ENCODE data around the gene SHISA9. TPM values are rescaled to one million over a fixed set of nuclear protein-coding genes. Genes with fewer than 3 reads are reported as not detected.

SHISA9 gene
- total and polyA plus RNA-seq, 4 donors = under 0.01 to 0.08 (median 0.07) TPM; not detected in 1

GRCh38 chr16:13130586-13130985 is 229.2 kb downstream of the SHISA9 start:
- H3K9me3 ChIP-seq (ENCODE audit: control insufficient read depth in 4 of 4, low read length in 3 of 4) = peaks cover 0 to 8% (median 6%) of the 10 kb centered on the region in 4 donors
- no peaks in the 10 kb centered on the region for H3K4me1 ChIP-seq (ENCODE audit: control insufficient read depth in 4 of 4, insufficient read depth in 4 of 4, low read length in 3 of 4)
- no peak overlapping the region for H3K9ac ChIP-seq (ENCODE audit: low read depth in 1 of 2, low read length in 2 of 2)
- WGBS = 81% methylated on average over 1 of the region's 1 CpG
- DNase-seq (ENCODE audit: low spot score) = no peak
- H3K27ac ChIP-seq (ENCODE audit: low read depth in 1 of 2, low read length in 2 of 2) = no peak overlapping the region
- H3K27me3 ChIP-seq (ENCODE audit: control insufficient read depth in 4 of 4, insufficient read depth in 4 of 4, low read length in 3 of 4) = no peaks in the 10 kb centered on the region
- H3K36me3 ChIP-seq (ENCODE audit: control insufficient read depth in 4 of 4, insufficient read depth in 3 of 4, low read depth in 1 of 4, low read length in 3 of 4) = no peaks in the 10 kb centered on the region
- TF ChIP-seq REST (IDR thresholded peaks at IDR 0.05) (no peak), HNF4A (conservative IDR thresholded peaks at IDR 0.05) (no peak), ATF3 (IDR thresholded peaks at IDR 0.05) (no peak), NR2F2 (IDR thresholded peaks at IDR 0.05) (no peak), MAX (IDR thresholded peaks at IDR 0.05) (no peak), YY1 (IDR thresholded peaks at IDR 0.05) (no peak), GABPA (IDR thresholded peaks at IDR 0.05 in 1 of 2, conservative IDR thresholded peaks at IDR 0.05 in 1 of 2) (no peak), SP1 (IDR thresholded peaks at IDR 0.05) (no peak), HNF4G (IDR thresholded peaks at IDR 0.05) (no peak), CTCF (IDR thresholded peaks at IDR 0.05; ENCODE audit: low read depth, low read length, missing input control) (no peak), TAF1 (conservative IDR thresholded peaks at IDR 0.05) (no peak), RAD21 (IDR thresholded peaks at IDR 0.05) (no peak), JUND (IDR thresholded peaks at IDR 0.05) (no peak), EGR1 (IDR thresholded peaks at IDR 0.05; ENCODE audit: low read depth in 2 of 2) (no peak), ZBTB33 (IDR thresholded peaks at IDR 0.05) (no peak)
- no peak overlapping the region for H3K4me3 ChIP-seq (ENCODE audit: low read depth in 1 of 3, low read length in 3 of 3)

GRCh38 chr16:13134836-13135235 is 233.4 kb downstream of the SHISA9 start:
- H3K36me3 ChIP-seq (ENCODE audit: control insufficient read depth in 4 of 4, insufficient read depth in 3 of 4, low read depth in 1 of 4, low read length in 3 of 4) = no peaks in the 10 kb centered on the region
- no peaks in the 10 kb centered on the region for H3K4me1 ChIP-seq (ENCODE audit: control insufficient read depth in 4 of 4, insufficient read depth in 4 of 4, low read length in 3 of 4)
- no peak overlapping the region for H3K4me3 ChIP-seq (ENCODE audit: low read depth in 1 of 3, low read length in 3 of 3)
- no peaks in the 10 kb centered on the region for H3K27me3 ChIP-seq (ENCODE audit: control insufficient read depth in 4 of 4, insufficient read depth in 4 of 4, low read length in 3 of 4)
- no peak for TF ChIP-seq ZBTB33 (IDR thresholded peaks at IDR 0.05)
- TF ChIP-seq YY1 (IDR thresholded peaks at IDR 0.05) = no peak
- TF ChIP-seq RAD21 (IDR thresholded peaks at IDR 0.05) = no peak
- no peak for TF ChIP-seq JUND (IDR thresholded peaks at IDR 0.05)
- 88% methylated on average over 1 of the region's 1 CpG for WGBS
- H3K9ac ChIP-seq (ENCODE audit: low read depth in 1 of 2, low read length in 2 of 2) = no peak overlapping the region
- H3K27ac ChIP-seq (ENCODE audit: low read depth in 1 of 2, low read length in 2 of 2) = no peak overlapping the region
- no peak for DNase-seq (ENCODE audit: low spot score)
- peaks cover 0 to 8% (median 2%) of the 10 kb centered on the region in 4 donors for H3K9me3 ChIP-seq (ENCODE audit: control insufficient read depth in 4 of 4, low read length in 3 of 4)
